HepG2 (cell line): ENCODE measurements around the gene MYO15A. TPM values are rescaled to one million over a fixed set of nuclear protein-coding genes. Genes with fewer than 3 reads are reported as not detected.

Source experiments
- ATAC-seq: fragments of 200-7000 bp; cut with Tn5 transposase; 3 replicates; pipeline ENCODE4 v1.9.1; 2020; ENCODE audit warnings: mild to moderate bottlenecking, moderate library complexity
- BruUV-seq: library from RNA; stranded (reverse); fragments of 400-500 nt; replicated peaks from 2 replicates; lab custom pipeline; 2021; lab: Mats Ljungman, UMichigan
- CTCF ChIA-PET: fragments of 300-600 bp; formaldehyde crosslinking; extraction: SDS; loops from one replicate; lab custom pipeline; 2021; ENCODE audit warnings: low total read pairs, inconsistent platforms, low intra/inter-chr PET ratio; lab: Yijun Ruan, JAX
- POLR2A ChIA-PET: fragments of 350-600 bp; sonication (Branson Sonifier 250); formaldehyde crosslinking; loops from one replicate; lab custom pipeline; 2020; ENCODE audit warnings: antibody characterized with exemption, inconsistent platforms; lab: Yijun Ruan, JAX
- DNase-seq: peaks from one replicate; pipeline ENCODE4 v3.0.0-alpha.2; 2015; ENCODE audit warnings: low spot score
- FAIRE-seq: peaks from 3 replicates; lab custom pipeline; 2011; peaks lifted over from hg19 to GRCh38; lab: Jason Lieb, UNC
- H2AFZ ChIP-seq: one replicate; pipeline ENCODE4 v1.6.1; 2011; ENCODE audit warnings: low read length, inconsistent platforms
- H3K27ac ChIP-seq: fragments of 300-600 bp; 3 replicates; pipeline ENCODE4 v1.8.0; 2011; ENCODE audit warnings: mixed run types, mild to moderate bottlenecking, mixed read lengths, low read length, inconsistent platforms; ENCODE audit not compliant: insufficient read depth; ENCODE audit errors: extremely low read length
- H3K27me3 ChIP-seq, 2 experiments: fragments of 200-600 bp in 1 of 2; 2 replicates in 1 of 2; 3 replicates in 1 of 2; pipeline versions ENCODE4 v1.6.0 to v1.8.0; 2011; ENCODE audit warnings: low read length in 2 of 2, mild to moderate bottlenecking in 2 of 2, moderate library complexity in 2 of 2, inconsistent platforms in 1 of 2; ENCODE audit not compliant: insufficient read depth in 2 of 2, control insufficient read depth in 1 of 2
- H3K36me3 ChIP-seq, 2 experiments: fragments of 200-600 bp in 1 of 2; replicated peaks in 1 of 2; 2 replicates in 1 of 2; 3 replicates in 1 of 2; pipeline versions ENCODE4 v1.5.1 to v1.8.0; 2011; ENCODE audit warnings: low read length in 2 of 2, inconsistent platforms in 1 of 2; ENCODE audit not compliant: insufficient read depth in 2 of 2, control insufficient read depth in 1 of 2
- H3K4me1 ChIP-seq: 2 replicates; pipeline ENCODE4 v1.5.1; 2012; ENCODE audit warnings: low read length, inconsistent platforms; ENCODE audit not compliant: insufficient read depth
- H3K4me2 ChIP-seq: 2 replicates; pipeline ENCODE4 v1.6.0; 2011; ENCODE audit warnings: low read depth, low read length, inconsistent platforms
- H3K4me3 ChIP-seq, 3 experiments: fragments of 200-600 bp in 1 of 3; sonication (generic), shearing (Covaris generic) in 1 of 3; replicated peaks in 1 of 3; 2 replicates each; pipeline ENCODE4 v1.5.1; 2011 to 2016; ENCODE audit warnings: low read length in 3 of 3, inconsistent platforms in 2 of 3, low read depth in 2 of 3, mild to moderate bottlenecking in 2 of 3, control low read depth in 1 of 3, mixed read lengths in 1 of 3; ENCODE audit not compliant: insufficient read depth in 1 of 3
- H3K79me2 ChIP-seq: one replicate; pipeline ENCODE4 v1.6.1; 2011; ENCODE audit warnings: low read length, inconsistent platforms; ENCODE audit not compliant: insufficient read depth
- H3K9ac ChIP-seq: 2 replicates; pipeline ENCODE4 v1.6.0; 2011; ENCODE audit warnings: mild to moderate bottlenecking, low read depth, low read length, inconsistent platforms; ENCODE audit not compliant: insufficient read depth
- H3K9me3 ChIP-seq: 2 replicates; pipeline ENCODE4 v1.5.1; 2012; ENCODE audit warnings: mild to moderate bottlenecking, low read length
- H4K20me1 ChIP-seq: 2 replicates; pipeline ENCODE4 v1.6.0; 2011; ENCODE audit warnings: inconsistent platforms, mild to moderate bottlenecking, low read length, moderate library complexity; ENCODE audit not compliant: insufficient read depth
- ATF7 ChIP-seq, 2 experiments: fragments of 450-650 bp in 1 of 2; sonication (generic) in 1 of 2; formaldehyde crosslinking in 1 of 2; IDR thresholded peaks; 2 replicates each; pipeline versions ENCODE4 v1.4.0 to v1.6.1; 2016 to 2020; ENCODE audit warnings: antibody characterized with exemption in 1 of 2, mild to moderate bottlenecking in 1 of 2, missing genetic modification reagents in 1 of 2
- NCOA2 ChIP-seq: sonication (generic); formaldehyde crosslinking; IDR thresholded peaks from 2 replicates; pipeline ENCODE4 v1.8.0; 2022; ENCODE audit warnings: inconsistent platforms
- SP140L ChIP-seq: sonication (generic); formaldehyde crosslinking; IDR thresholded peaks from 2 replicates; pipeline ENCODE4 v1.4.0; 2020; ENCODE audit warnings: missing genetic modification reagents, borderline replicate concordance
- TCF7 ChIP-seq: sonication (generic); IDR thresholded peaks from 2 replicates; pipeline ENCODE4 v1.6.1; 2016; ENCODE audit warnings: antibody characterized with exemption, low read depth
- ZBTB20 ChIP-seq: sonication (generic); formaldehyde crosslinking; IDR thresholded peaks from 2 replicates; pipeline ENCODE4 v1.8.1; 2023; ENCODE audit warnings: missing genetic modification reagents, low read depth, mild to moderate bottlenecking, borderline replicate concordance
- WGBS: methylation state at CpG from one replicate; pipeline ENCODE4 v1.1.6; 2017; ENCODE audit warnings: low lambda C conversion rate; 5-methylcytosine and 5-hydroxymethylcytosine counted together
- in situ Hi-C: cut with HindIII; loops from 2 replicates; pipeline ENCODE4 v1.10.0; 2017; ENCODE audit warnings: low pct_unique_long_range_greater_than_20kb; ENCODE audit not compliant: extremely low pct_ligation_motif_present
- intact Hi-C: fragments of 100-400 bp; cut with micrococcal nuclease; formaldehyde crosslinking; loops from one replicate; pipeline ENCODE4 v1.10.0; 2022; ENCODE audit not compliant: unreplicated experiment
- polyA plus RNA-seq, 8 experiments: library from polyadenylated mRNA; depleted of rRNA in 3 of 8; stranded (reverse) in 7 of 8; unstranded in 1 of 8; fragments of >200 nt; fragmentation: Illumina TruSeq in 4 of 8; extraction: Trizol in 4 of 8; gene quantifications; 2 replicates each; pipeline versions ENCODE4 v1.2.1 to v1.2.3, GENCODE V29; 2011 to 2016; ENCODE audit warnings: low read depth in 4 of 8, missing spikeins in 1 of 8, mixed read lengths in 1 of 8; ENCODE audit not compliant: insufficient read depth in 1 of 8
- total RNA-seq, 5 experiments: library from RNA; depleted of rRNA; stranded (reverse); fragments of >200 nt; fragmentation: Illumina TruSeq; extraction: Trizol; gene quantifications; 2 replicates each; pipeline ENCODE4 v1.2.3, GENCODE V29; 2016; ENCODE audit warnings: low read depth in 1 of 5
- TF ChIP-seq, protein P1 (sequence below): sonication (generic); formaldehyde crosslinking; IDR thresholded peaks from 2 replicates; pipeline ENCODE4 v1.5.0; 2020; ENCODE audit warnings: mild to moderate bottlenecking, missing genetic modification reagents, moderate library complexity
- TF ChIP-seq, protein P2 (sequence below): sonication (generic); formaldehyde crosslinking; IDR thresholded peaks from 2 replicates; pipeline ENCODE4 v1.8.0; 2022; ENCODE audit warnings: mild to moderate bottlenecking, missing genetic modification reagents, moderate library complexity
- TF ChIP-seq, protein P3 (sequence below): sonication (generic); formaldehyde crosslinking; IDR thresholded peaks from 2 replicates; pipeline ENCODE4 v1.4.0; 2020; ENCODE audit warnings: missing genetic modification reagents
- TF ChIP-seq, protein P4 (sequence below): IDR thresholded peaks from 2 replicates; pipeline ENCODE4 v1.6.1; 2016; ENCODE audit warnings: mild to moderate bottlenecking, missing biosample characterization, missing genetic modification reagents
- TF ChIP-seq, protein P5 (sequence below): IDR thresholded peaks from 2 replicates; pipeline ENCODE4 v1.6.1; 2016; ENCODE audit warnings: missing compliant biosample characterization, missing genetic modification reagents, borderline replicate concordance
- TF ChIP-seq, protein P6 (sequence below): sonication (generic); formaldehyde crosslinking; IDR thresholded peaks from 2 replicates; pipeline ENCODE4 v1.8.1; 2023; ENCODE audit warnings: mild to moderate bottlenecking, missing genetic modification reagents, borderline replicate concordance

The MYO15A gene
- total and polyA plus RNA-seq, 2 of the 13 experiments (the other 11 are each of a cell fraction or from before 2014, with no cell fraction given) = 0.07 to 0.20 TPM

DNA sequence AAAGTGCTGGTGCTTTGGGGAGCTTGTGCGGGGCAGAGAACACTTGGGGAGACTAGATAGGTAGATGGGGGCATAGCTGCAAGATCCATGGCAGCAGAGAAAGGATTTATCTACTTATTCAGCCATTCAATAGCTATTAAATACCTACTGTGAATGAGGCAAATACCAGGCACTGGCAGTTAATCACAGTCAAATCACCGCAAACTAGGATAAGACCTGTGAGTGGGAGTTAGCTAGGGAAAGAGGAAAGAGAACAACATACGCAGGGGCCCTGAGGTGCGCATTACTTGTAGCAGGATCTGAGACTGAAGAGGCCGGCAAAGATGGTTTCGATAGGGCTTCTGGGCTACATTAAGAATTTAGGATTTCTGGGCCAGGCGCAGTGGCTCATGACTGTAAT, 71.2 kb downstream of the MYO15A start:
- POLR2A ChIA-PET = no interaction called here
- no TSS peak for BruUV-seq
- intact Hi-C loops = no loop called here
- CTCF ChIA-PET = no interaction called here
- 87% methylated on average over 7 of the region's 7 CpGs for WGBS
- H3K9me3 ChIP-seq = no peaks in the 10 kb centered on the region
- FAIRE-seq (no peak), DNase-seq (no peak), ATAC-seq (no peak)
- H2AFZ ChIP-seq = no peak overlapping the region
- H3K4me3 ChIP-seq = no peak overlapping the region
- in situ Hi-C loops = no loop called here
- peaks cover 29% of the 10 kb centered on the region for H3K4me1 ChIP-seq
- no peak overlapping the region for H3K27ac ChIP-seq
- H3K36me3 ChIP-seq = no peaks in the 10 kb centered on the region
- H3K4me2 ChIP-seq = no peak overlapping the region
- H3K79me2 ChIP-seq = peaks cover 7% of the 10 kb centered on the region
- no peak for TF ChIP-seq NCOA2 (CRISPR knock-in tag)
- no peak for TF ChIP-seq ATF7 (IDR thresholded peaks at IDR 0.05)
- TF ChIP-seq ATF7 (CRISPR knock-in tag; IDR thresholded peaks at IDR 0.05) = no peak
- TF ChIP-seq, protein P1, sequence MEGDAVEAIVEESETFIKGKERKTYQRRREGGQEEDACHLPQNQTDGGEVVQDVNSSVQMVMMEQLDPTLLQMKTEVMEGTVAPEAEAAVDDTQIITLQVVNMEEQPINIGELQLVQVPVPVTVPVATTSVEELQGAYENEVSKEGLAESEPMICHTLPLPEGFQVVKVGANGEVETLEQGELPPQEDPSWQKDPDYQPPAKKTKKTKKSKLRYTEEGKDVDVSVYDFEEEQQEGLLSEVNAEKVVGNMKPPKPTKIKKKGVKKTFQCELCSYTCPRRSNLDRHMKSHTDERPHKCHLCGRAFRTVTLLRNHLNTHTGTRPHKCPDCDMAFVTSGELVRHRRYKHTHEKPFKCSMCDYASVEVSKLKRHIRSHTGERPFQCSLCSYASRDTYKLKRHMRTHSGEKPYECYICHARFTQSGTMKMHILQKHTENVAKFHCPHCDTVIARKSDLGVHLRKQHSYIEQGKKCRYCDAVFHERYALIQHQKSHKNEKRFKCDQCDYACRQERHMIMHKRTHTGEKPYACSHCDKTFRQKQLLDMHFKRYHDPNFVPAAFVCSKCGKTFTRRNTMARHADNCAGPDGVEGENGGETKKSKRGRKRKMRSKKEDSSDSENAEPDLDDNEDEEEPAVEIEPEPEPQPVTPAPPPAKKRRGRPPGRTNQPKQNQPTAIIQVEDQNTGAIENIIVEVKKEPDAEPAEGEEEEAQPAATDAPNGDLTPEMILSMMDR (CRISPR knock-in tag) = no peak
- H4K20me1 ChIP-seq = peaks cover 3% of the 10 kb centered on the region; the same call in 1 of the 2 replicates
- peaks cover 2% of the 10 kb centered on the region in 2 experiments; a peak in 4 of 5 replicates for H3K27me3 ChIP-seq
- no peak overlapping the region for H3K9ac ChIP-seq

DNA sequence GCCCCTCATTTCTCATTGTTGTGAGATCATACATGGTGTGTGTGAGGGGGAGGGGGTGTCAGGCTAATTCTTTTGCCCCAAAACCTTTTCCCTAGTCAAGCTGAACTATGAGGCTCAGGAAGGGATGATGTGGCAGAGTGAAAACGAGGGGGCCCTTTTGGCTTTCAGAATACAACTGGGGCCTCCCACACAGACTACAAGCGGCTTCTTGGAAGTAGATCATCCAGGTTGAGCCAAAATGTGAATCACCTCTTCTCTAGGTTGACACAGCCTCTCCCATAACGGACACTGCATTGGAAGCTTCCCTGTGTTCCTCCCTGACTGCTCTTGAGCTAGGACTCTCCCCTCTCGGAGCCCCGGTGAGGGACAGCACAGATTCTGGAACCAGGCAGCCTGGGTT, 72.8 kb downstream of the MYO15A start:
- Histone ChIP-seq H2AFZ (no peak overlapping the region), H4K20me1 (peaks cover 19% of the 10 kb centered on the region), H3K27me3 (no peaks in the 10 kb centered on the region), H3K9ac (no peak overlapping the region), H3K4me3 (no peak overlapping the region), H3K4me2 (no peak overlapping the region), H3K36me3 (peaks cover 0 to 6% of the 10 kb centered on the region in 2 experiments; a peak in 2 of 5 replicates), H3K79me2 (peaks cover 22% of the 10 kb centered on the region), H3K9me3 (no peaks in the 10 kb centered on the region), H3K27ac (no peak overlapping the region), H3K4me1 (peaks cover 36% of the 10 kb centered on the region)
- CTCF ChIA-PET = no interaction called here
- ATAC-seq = no peak
- no peak for DNase-seq
- no peak for FAIRE-seq
- BruUV-seq = no TSS peak
- in situ Hi-C loops = no loop called here
- intact Hi-C loops = no loop called here
- POLR2A ChIA-PET = no interaction called here
- 84% methylated on average over 5 of the region's 5 CpGs for WGBS
- TF ChIP-seq, protein P2, sequence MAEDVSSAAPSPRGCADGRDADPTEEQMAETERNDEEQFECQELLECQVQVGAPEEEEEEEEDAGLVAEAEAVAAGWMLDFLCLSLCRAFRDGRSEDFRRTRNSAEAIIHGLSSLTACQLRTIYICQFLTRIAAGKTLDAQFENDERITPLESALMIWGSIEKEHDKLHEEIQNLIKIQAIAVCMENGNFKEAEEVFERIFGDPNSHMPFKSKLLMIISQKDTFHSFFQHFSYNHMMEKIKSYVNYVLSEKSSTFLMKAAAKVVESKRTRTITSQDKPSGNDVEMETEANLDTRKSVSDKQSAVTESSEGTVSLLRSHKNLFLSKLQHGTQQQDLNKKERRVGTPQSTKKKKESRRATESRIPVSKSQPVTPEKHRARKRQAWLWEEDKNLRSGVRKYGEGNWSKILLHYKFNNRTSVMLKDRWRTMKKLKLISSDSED (CRISPR knock-in tag) = no peak
- TF ChIP-seq, protein P3, sequence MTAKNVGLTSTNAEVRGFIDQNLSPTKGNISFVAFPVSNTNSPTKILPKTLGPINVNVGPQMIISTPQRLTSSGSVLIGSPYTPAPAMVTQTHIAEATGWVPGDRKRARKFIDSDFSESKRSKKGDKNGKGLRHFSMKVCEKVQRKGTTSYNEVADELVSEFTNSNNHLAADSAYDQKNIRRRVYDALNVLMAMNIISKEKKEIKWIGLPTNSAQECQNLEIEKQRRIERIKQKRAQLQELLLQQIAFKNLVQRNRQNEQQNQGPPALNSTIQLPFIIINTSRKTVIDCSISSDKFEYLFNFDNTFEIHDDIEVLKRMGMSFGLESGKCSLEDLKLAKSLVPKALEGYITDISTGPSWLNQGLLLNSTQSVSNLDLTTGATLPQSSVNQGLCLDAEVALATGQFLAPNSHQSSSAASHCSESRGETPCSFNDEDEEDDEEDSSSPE (CRISPR knock-in tag) = no peak
- TF ChIP-seq, protein P4, sequence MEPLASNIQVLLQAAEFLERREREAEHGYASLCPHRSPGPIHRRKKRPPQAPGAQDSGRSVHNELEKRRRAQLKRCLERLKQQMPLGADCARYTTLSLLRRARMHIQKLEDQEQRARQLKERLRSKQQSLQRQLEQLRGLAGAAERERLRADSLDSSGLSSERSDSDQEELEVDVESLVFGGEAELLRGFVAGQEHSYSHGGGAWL (CRISPR knock-in tag) = no peak
- TF ChIP-seq SP140L = no peak
- no peak for TF ChIP-seq ZBTB20 (CRISPR knock-in tag)
- no peak for TF ChIP-seq TCF7
- TF ChIP-seq, protein P5, sequence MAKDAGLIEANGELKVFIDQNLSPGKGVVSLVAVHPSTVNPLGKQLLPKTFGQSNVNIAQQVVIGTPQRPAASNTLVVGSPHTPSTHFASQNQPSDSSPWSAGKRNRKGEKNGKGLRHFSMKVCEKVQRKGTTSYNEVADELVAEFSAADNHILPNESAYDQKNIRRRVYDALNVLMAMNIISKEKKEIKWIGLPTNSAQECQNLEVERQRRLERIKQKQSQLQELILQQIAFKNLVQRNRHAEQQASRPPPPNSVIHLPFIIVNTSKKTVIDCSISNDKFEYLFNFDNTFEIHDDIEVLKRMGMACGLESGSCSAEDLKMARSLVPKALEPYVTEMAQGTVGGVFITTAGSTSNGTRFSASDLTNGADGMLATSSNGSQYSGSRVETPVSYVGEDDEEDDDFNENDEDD (CRISPR knock-in tag) = no peak
- TF ChIP-seq, protein P6, sequence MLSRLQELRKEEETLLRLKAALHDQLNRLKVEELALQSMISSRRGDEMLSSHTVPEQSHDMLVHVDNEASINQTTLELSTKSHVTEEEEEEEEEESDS (CRISPR knock-in tag) = no peak
